ENCODE measurements around the gene RHOD. TPM values are rescaled to one million over a fixed set of nuclear protein-coding genes. Genes with fewer than 3 reads are reported as not detected.

Gene RHOD
- total RNA-seq, 1 donor from 2014 or later = 82.6 TPM

DNA sequence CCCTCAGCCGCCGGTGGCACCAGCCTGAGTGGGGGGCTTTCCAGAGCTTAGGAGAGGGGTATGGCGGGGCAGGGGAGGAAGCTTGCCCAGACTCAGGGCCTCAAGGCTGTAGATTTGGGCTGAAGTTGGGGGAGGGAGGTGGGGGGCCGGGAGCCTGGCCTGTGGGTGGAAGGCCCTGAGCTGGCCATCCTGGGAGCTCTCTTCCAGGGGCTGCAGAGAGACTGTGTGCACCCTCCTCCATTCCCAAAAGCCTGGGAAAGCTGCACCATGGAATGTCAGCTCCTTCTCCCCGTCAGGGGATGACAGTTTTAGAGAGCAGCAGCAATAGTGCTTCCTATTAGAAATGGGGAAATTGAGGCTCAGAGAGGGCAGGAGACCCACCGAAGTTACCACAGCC is 32.7 kb upstream of the RHOD start:
- Histone ChIP-seq H3K27ac (peak overlapping the region in 1 of 2 donors; percentile 22), H3K36me3 (no peaks in the 10 kb centered on the region), H3K9me3 (no peaks in the 10 kb centered on the region), H3K27me3 (no peaks in the 10 kb centered on the region), H3K4me3 (peak overlapping the region; percentile 53 to 75), H3K4me1 (peaks cover 8 to 13% of the 10 kb centered on the region in 2 donors)
- TF ChIP-seq, protein P1, sequence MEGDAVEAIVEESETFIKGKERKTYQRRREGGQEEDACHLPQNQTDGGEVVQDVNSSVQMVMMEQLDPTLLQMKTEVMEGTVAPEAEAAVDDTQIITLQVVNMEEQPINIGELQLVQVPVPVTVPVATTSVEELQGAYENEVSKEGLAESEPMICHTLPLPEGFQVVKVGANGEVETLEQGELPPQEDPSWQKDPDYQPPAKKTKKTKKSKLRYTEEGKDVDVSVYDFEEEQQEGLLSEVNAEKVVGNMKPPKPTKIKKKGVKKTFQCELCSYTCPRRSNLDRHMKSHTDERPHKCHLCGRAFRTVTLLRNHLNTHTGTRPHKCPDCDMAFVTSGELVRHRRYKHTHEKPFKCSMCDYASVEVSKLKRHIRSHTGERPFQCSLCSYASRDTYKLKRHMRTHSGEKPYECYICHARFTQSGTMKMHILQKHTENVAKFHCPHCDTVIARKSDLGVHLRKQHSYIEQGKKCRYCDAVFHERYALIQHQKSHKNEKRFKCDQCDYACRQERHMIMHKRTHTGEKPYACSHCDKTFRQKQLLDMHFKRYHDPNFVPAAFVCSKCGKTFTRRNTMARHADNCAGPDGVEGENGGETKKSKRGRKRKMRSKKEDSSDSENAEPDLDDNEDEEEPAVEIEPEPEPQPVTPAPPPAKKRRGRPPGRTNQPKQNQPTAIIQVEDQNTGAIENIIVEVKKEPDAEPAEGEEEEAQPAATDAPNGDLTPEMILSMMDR (IDR thresholded peaks at IDR 0.05) = no peak
- no peak for DNase-seq (ENCODE audit: low spot score in 2 of 2)
- intact Hi-C loops (cut with DNase I) = loop anchor here (2.0 kb wide), 1 partner anchor 65 kb away; the partner anchor contains the start of gene PC

DNA sequence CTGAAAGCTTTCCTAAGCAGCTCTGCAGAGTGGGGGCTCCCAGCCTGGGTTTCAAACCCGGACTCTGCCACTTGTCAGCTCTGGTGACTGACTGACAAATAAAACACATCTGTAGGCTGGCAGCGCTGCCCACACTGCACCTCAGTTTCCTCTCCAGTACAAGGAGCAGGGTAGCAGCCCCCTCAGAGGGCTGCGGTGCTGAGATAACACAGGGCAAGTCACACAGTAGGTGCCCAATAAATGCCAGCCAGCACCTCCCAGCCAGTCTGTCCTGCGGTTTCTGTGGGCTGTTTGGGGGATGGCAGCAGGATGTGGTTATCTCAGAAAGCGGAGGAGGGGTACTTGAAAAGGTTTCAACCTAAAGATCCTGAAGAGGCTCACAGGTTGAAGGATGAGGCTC is 32.2 kb upstream of the RHOD start:
- TF ChIP-seq, protein P1 (IDR thresholded peaks at IDR 0.05) = no peak
- Histone ChIP-seq H3K4me1 (peaks cover 8 to 13% of the 10 kb centered on the region in 2 donors), H3K27ac (no peak overlapping the region), H3K9me3 (no peaks in the 10 kb centered on the region), H3K36me3 (no peaks in the 10 kb centered on the region), H3K4me3 (no peak overlapping the region), H3K27me3 (no peaks in the 10 kb centered on the region)
- no peak for DNase-seq (ENCODE audit: low spot score in 2 of 2)
- intact Hi-C loops (cut with DNase I) = no loop called here

DNA sequence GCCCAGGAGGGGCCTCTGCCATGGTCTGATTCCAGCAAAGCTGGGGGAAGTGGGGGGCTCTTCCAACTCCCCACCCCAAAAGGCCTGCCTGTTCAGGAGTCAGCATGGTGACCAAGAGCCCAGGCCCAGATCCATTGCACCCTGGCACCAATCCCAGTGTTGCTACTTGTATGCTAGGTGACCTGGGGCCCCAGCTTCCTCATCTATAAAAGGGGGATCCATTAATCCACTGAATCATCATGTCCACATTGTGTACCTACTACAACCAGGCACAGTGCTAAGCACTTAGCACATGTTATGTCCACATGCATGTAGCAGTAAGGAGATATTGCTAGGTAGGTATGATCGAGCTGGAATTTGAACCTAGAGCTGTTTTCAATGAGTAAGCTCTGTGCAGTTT is 31.7 kb upstream of the RHOD start:
- intact Hi-C loops (cut with DNase I) = no loop called here
- Histone ChIP-seq H3K9me3 (no peaks in the 10 kb centered on the region), H3K4me3 (no peak overlapping the region), H3K27ac (no peak overlapping the region), H3K4me1 (peaks cover 8 to 13% of the 10 kb centered on the region in 2 donors), H3K36me3 (no peaks in the 10 kb centered on the region), H3K27me3 (no peaks in the 10 kb centered on the region)
- TF ChIP-seq, protein P1 (IDR thresholded peaks at IDR 0.05) = no peak
- no peak for DNase-seq (ENCODE audit: low spot score in 2 of 2)

DNA sequence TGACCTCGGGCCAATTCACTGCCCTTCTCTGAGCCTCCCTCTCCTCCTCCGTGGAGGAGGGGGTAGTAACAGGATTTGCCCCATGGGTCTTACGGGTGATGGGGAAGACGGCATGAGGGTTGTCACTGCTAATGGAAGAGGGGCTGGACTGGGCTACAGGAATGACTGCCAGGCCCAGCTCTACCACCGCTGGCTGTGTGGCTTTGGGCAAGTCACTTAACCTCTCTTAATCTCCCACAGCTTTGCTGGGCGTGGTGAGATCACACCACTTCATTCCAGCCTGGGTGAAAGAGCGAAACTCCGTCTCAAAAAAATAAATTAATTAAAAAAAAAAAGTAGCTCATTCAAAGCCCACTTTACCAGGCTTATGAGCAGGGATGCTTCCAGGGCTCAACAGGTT is 30.9 kb upstream of the RHOD start:
- Histone ChIP-seq H3K4me1 (peaks cover 8 to 13% of the 10 kb centered on the region in 2 donors), H3K9me3 (no peaks in the 10 kb centered on the region), H3K27ac (no peak overlapping the region), H3K4me3 (no peak overlapping the region), H3K36me3 (no peaks in the 10 kb centered on the region), H3K27me3 (no peaks in the 10 kb centered on the region)
- TF ChIP-seq, protein P1 (IDR thresholded peaks at IDR 0.05) = no peak
- intact Hi-C loops (cut with DNase I) = no loop called here
- DNase-seq (ENCODE audit: low spot score in 2 of 2) = no peak

DNA sequence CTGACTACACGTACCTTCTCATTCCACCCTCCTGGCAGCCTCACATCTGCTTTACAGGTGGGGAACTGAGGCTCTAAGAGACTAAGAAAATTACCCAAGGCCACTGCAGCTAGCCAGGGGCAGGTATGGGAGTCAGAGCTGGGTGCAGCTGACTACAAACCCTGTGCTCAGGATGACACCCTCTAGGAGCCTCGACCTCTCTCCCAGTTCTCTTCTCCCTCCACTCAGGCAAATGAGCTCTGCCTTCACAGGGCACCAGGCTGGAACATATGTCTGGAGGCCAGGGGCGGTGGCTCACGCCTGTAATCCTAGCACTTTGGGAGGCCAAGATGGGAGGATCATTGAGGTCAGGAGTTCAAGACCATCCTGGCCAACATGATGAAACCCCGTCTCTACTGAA is 29.7 kb upstream of the RHOD start:
- Histone ChIP-seq H3K36me3 (no peaks in the 10 kb centered on the region), H3K4me3 (no peak overlapping the region), H3K4me1 (peaks cover 8 to 13% of the 10 kb centered on the region in 2 donors), H3K9me3 (no peaks in the 10 kb centered on the region), H3K27me3 (no peaks in the 10 kb centered on the region), H3K27ac (no peak overlapping the region)
- no peak for DNase-seq (ENCODE audit: low spot score in 2 of 2)
- TF ChIP-seq, protein P1 (IDR thresholded peaks at IDR 0.05) = no peak
- intact Hi-C loops (cut with DNase I) = no loop called here

DNA sequence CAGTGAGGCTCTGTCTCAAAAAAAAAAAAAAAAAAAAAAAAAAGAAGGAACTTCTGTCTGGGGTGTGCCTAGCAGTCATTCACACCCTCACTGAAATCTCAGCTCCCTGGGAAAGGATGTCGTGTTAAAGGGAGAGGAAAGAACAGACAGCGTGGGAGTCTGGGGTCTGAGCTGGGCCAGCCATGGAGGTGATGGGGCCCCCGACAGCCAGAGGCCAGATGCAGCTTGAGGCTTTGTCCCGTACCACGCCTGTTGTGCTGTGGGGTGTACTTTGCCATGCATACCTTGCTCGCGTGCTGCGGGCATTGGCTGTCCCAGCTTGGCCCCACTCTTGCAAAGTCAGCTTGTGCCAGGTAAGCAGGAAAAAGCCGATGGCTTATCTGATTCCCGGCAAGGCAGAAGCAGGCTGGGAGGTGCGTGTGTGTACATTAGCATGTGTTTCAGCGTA is 29.1 kb upstream of the RHOD start:
- no peaks in the 10 kb centered on the region for H3K9me3 ChIP-seq
- intact Hi-C loops (cut with DNase I) = no loop called here

More for the DNA sequence above, 29.1 kb upstream of the RHOD start:
- no peak for DNase-seq (ENCODE audit: low spot score in 2 of 2)
- H3K36me3 ChIP-seq = no peaks in the 10 kb centered on the region
- TF ChIP-seq, protein P1 (IDR thresholded peaks at IDR 0.05) = no peak
- no peaks in the 10 kb centered on the region for H3K27me3 ChIP-seq
- H3K4me3 ChIP-seq = no peak overlapping the region
- no peak overlapping the region for H3K27ac ChIP-seq
- H3K4me1 ChIP-seq = peaks cover 7 to 13% of the 10 kb centered on the region in 2 donors
